Body of pancreas (tissue), 4 donors: ENCODE data around the gene COL15A1.

Experiments used
- CTCF ChIP-seq, 7 experiments: fragments of 450-650 bp in 4 of 7; fragments of 200-600 bp in 3 of 7; sonication (generic) in 3 of 7; IDR thresholded peaks; one replicate each; pipeline ENCODE4 v1.5.1; 2016 to 2019; ENCODE audit warnings: antibody characterized with exemption in 7 of 7
- POLR2A ChIP-seq, 3 donors: fragments of 450-650 bp; IDR thresholded peaks; one replicate each; pipeline ENCODE4 v1.6.1; 2016; ENCODE audit warnings: antibody characterized with exemption in 3 of 3, mild to moderate bottlenecking in 2 of 3

GRCh38 chr9:98913705-98914104 is 30.0 kb upstream of the COL15A1 start:
- TF ChIP-seq POLR2A (IDR thresholded peaks at IDR 0.05): no peak
- no peak for TF ChIP-seq CTCF (IDR thresholded peaks at IDR 0.05)
